Measurements from ENCODE around the gene C9orf72. TPM values are rescaled to one million over a fixed set of nuclear protein-coding genes. Genes with fewer than 3 reads are reported as not detected.
A peak's percentile ranks its signal among the peaks of the same experiment; 100 is the strongest.

The C9orf72 gene
- total and polyA plus RNA-seq, 9 of the 15 experiments (the other 6 are each of a cell fraction or from before 2014, with no cell fraction given), result 2.3 to 7.3 (median 4.1) TPM

DNA sequence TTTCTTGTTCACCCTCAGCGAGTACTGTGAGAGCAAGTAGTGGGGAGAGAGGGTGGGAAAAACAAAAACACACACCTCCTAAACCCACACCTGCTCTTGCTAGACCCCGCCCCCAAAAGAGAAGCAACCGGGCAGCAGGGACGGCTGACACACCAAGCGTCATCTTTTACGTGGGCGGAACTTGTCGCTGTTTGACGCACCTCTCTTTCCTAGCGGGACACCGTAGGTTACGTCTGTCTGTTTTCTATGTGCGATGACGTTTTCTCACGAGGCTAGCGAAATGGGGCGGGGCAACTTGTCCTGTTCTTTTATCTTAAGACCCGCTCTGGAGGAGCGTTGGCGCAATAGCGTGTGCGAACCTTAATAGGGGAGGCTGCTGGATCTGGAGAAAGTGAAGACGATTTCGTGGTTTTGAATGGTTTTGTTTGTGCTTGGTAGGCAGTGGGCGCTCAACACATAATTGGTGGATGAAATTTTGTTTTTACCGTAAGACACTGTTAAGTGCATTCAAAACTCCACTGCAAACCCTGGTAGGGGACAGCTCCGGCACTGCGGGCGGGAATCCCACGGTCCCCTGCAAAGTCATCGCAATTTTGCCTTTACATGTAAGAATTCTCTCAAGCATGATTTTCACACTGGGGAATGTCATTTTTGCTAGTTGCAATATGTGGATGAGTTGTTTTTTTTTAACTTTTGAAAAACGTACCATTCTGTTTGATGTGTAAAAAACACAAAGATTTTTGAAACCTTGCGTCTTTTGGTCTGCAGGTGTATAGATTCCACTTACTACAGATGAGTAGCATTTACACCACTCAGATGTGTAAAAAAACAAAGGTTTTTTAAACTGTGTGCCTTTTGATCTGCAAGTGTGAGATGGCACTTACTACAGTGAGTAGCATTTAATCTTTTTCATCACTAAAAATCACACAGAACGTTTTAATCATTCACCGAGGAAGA is 631 bp upstream of the C9orf72 start (continued):
- TF ChIP-seq YY1 (IDR thresholded peaks at IDR 0.05; ENCODE audit: borderline replicate concordance in 1 of 3, control insufficient read depth in 1 of 3, extremely low read depth in 1 of 3, insufficient read depth in 3 of 3, insufficient read length in 1 of 3, insufficient replicate concordance in 2 of 3, low read depth in 1 of 3, low read length in 2 of 3) (peak in 2 of 3 experiments; percentile 75 to 90), CBFA2T2 (conservative IDR thresholded peaks at IDR 0.05) (no peak), ZNF407 (IDR thresholded peaks at IDR 0.05; ENCODE audit: low read depth) (peak; percentile 93), ARNT (IDR thresholded peaks at IDR 0.05) (no peak), HEY1 (CRISPR knock-in tag; IDR thresholded peaks at IDR 0.05; ENCODE audit: borderline replicate concordance) (no peak), ATF7 (IDR thresholded peaks at IDR 0.05) (peak; percentile 93), CBX8 (IDR thresholded peaks at IDR 0.05; ENCODE audit: borderline replicate concordance, extremely low read depth, low read depth, low read length, poor library complexity, severe bottlenecking) (no peak), ZNF830 (CRISPR knock-in tag; IDR thresholded peaks at IDR 0.05) (no peak), HMBOX1 (IDR thresholded peaks at IDR 0.05) (no peak), ZNF282 (CRISPR knock-in tag; IDR thresholded peaks at IDR 0.05) (no peak)
- TF ChIP-seq, protein P1, sequence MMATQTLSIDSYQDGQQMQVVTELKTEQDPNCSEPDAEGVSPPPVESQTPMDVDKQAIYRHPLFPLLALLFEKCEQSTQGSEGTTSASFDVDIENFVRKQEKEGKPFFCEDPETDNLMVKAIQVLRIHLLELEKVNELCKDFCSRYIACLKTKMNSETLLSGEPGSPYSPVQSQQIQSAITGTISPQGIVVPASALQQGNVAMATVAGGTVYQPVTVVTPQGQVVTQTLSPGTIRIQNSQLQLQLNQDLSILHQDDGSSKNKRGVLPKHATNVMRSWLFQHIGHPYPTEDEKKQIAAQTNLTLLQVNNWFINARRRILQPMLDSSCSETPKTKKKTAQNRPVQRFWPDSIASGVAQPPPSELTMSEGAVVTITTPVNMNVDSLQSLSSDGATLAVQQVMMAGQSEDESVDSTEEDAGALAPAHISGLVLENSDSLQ (IDR thresholded peaks at IDR 0.05), result peak; percentile 71
- TF ChIP-seq, protein P2, sequence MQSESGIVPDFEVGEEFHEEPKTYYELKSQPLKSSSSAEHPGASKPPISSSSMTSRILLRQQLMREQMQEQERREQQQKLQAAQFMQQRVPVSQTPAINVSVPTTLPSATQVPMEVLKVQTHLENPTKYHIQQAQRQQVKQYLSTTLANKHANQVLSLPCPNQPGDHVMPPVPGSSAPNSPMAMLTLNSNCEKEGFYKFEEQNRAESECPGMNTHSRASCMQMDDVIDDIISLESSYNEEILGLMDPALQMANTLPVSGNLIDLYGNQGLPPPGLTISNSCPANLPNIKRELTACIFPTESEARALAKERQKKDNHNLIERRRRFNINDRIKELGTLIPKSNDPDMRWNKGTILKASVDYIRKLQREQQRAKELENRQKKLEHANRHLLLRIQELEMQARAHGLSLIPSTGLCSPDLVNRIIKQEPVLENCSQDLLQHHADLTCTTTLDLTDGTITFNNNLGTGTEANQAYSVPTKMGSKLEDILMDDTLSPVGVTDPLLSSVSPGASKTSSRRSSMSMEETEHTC (IDR thresholded peaks at IDR 0.05), result peak; percentile 46; the same call in 1 of the 2 replicates

Measured in K562 (cell line).